ENCODE measurements around the gene PAXX. TPM values are rescaled to one million over a fixed set of nuclear protein-coding genes. Genes with fewer than 3 reads are reported as not detected.

PAXX gene
- total RNA-seq, 1 donor from 2014 or later: 26.9 TPM

- intact Hi-C loops (cut with DNase I): loop anchor here (2.0 kb wide), 2 partner anchors 85 to 247 kb away; no protein-coding TSS in a partner anchor
- ATAC-seq: no peak
- no peak for DNase-seq (ENCODE audit: missing footprints)
Observed at GRCh38 chr9:137034039-137034708, 42.0 kb downstream of the PAXX start.

GRCh38 chr9:137034709-137035506 is 42.7 kb downstream of the PAXX start:
- intact Hi-C loops (cut with DNase I): loop anchor here (2.0 kb wide), 2 partner anchors 86 to 248 kb away; no protein-coding TSS in a partner anchor
- ATAC-seq: peak; percentile 70
- DNase-seq (ENCODE audit: missing footprints): peak; percentile 93

- intact Hi-C loops (cut with DNase I): loop anchor here (2.0 kb wide), 2 partner anchors 87 to 249 kb away; no protein-coding TSS in a partner anchor
- ATAC-seq: no peak
- no peak for DNase-seq (ENCODE audit: missing footprints)
Observed at GRCh38 chr9:137035507-137035834, 43.2 kb downstream of the PAXX start.

- intact Hi-C loops (cut with DNase I): loop anchor here (2.0 kb wide), 2 partner anchors 87 to 249 kb away; no protein-coding TSS in a partner anchor
- ATAC-seq: no peak
- no peak for DNase-seq (ENCODE audit: missing footprints)
Observed at GRCh38 chr9:137035937-137036336, 43.7 kb downstream of the PAXX start.

GRCh38 chr9:137037035-137037434 is 44.8 kb downstream of the PAXX start:
- intact Hi-C loops (cut with DNase I): no loop called here
- DNase-seq (ENCODE audit: missing footprints) (no peak), ATAC-seq (no peak)

- DNase-seq (ENCODE audit: missing footprints): no peak
- ATAC-seq: no peak
- intact Hi-C loops (cut with DNase I): no loop called here
Observed at GRCh38 chr9:137037483-137037882, 45.3 kb downstream of the PAXX start.

- intact Hi-C loops (cut with DNase I): no loop called here
- ATAC-seq (no peak), DNase-seq (ENCODE audit: missing footprints) (no peak)
Observed at GRCh38 chr9:137038916-137039315, 46.7 kb downstream of the PAXX start.

- ATAC-seq: no peak
- DNase-seq (ENCODE audit: missing footprints): no peak
- intact Hi-C loops (cut with DNase I): no loop called here
Observed at GRCh38 chr9:137039611-137040366, 47.6 kb downstream of the PAXX start.

- ATAC-seq (no peak), DNase-seq (ENCODE audit: missing footprints) (no peak)
- intact Hi-C loops (cut with DNase I): no loop called here
Observed at GRCh38 chr9:137040568-137040967, 48.3 kb downstream of the PAXX start.

- no peak for ATAC-seq
- intact Hi-C loops (cut with DNase I): no loop called here
- no peak for DNase-seq (ENCODE audit: missing footprints)
Observed at GRCh38 chr9:137041124-137041523, 48.9 kb downstream of the PAXX start.

- intact Hi-C loops (cut with DNase I): no loop called here
- no peak for ATAC-seq
Observed at GRCh38 chr9:137042751-137043727, 50.8 kb downstream of the PAXX start.

More at GRCh38 chr9:137042751-137043727, 50.8 kb downstream of the PAXX start:
- DNase-seq (ENCODE audit: missing footprints): no peak

Other genes starting within 250 kb of the PAXX start
- gene LCN10, start 249.5 kb upstream of the PAXX start, total RNA-seq: 11.3 TPM
- gene LCN6, start 243.9 kb upstream of the PAXX start, total RNA-seq: 22.2 TPM
- not detected for gene LCN8, start 234.2 kb upstream of the PAXX start, total RNA-seq
- 0.46 TPM for gene LCN15, start 227.9 kb upstream of the PAXX start, total RNA-seq
- gene TMEM141, start 201.1 kb upstream of the PAXX start, total RNA-seq: 75.9 TPM
- 1.6 TPM for gene CCDC183, start 196.1 kb upstream of the PAXX start, total RNA-seq
- gene RABL6, start 184.5 kb upstream of the PAXX start, total RNA-seq: 69.5 TPM
- 8.6 TPM for gene AJM1, start 149.9 kb upstream of the PAXX start, total RNA-seq
- 358 TPM for gene PHPT1, start 143.0 kb upstream of the PAXX start, total RNA-seq
- 12.8 TPM for gene MAMDC4, start 140.1 kb upstream of the PAXX start, total RNA-seq
- 358 TPM for gene EDF1, start 126.1 kb upstream of the PAXX start, total RNA-seq
- 12.6 TPM for gene TRAF2, start 105.9 kb upstream of the PAXX start, total RNA-seq
- 143 TPM for gene FBXW5, start 47.7 kb upstream of the PAXX start, total RNA-seq
- 1.3 TPM for gene C8G, start 47.2 kb upstream of the PAXX start, total RNA-seq
- 2.9 TPM for gene LCN12, start 40.1 kb upstream of the PAXX start, total RNA-seq
- gene PTGDS, start 14.9 kb upstream of the PAXX start, total RNA-seq: 6,282 TPM
- gene LCNL1, start 9.4 kb upstream of the PAXX start, total RNA-seq: 8.6 TPM
- gene CLIC3, start 4.1 kb downstream of the PAXX start, total RNA-seq: 1.1 TPM
- gene ABCA2, start 35.8 kb downstream of the PAXX start, total RNA-seq: 28.2 TPM
- gene FUT7, start 39.7 kb downstream of the PAXX start, total RNA-seq: 0.11 TPM
- 69.0 TPM for gene NPDC1, start 53.8 kb downstream of the PAXX start, total RNA-seq
- 2.7 TPM for gene ENTPD2, start 61.6 kb downstream of the PAXX start, total RNA-seq
- 0.22 TPM for gene SAPCD2, start 78.1 kb downstream of the PAXX start, total RNA-seq
- gene UAP1L1, start 85.1 kb downstream of the PAXX start, total RNA-seq: 13.6 TPM
- 20.4 TPM for gene MAN1B1, start 94.6 kb downstream of the PAXX start, total RNA-seq
- gene DPP7, start 122.3 kb downstream of the PAXX start, total RNA-seq: 143 TPM
- not detected for gene GRIN1, start 146.7 kb downstream of the PAXX start, total RNA-seq
- gene LRRC26, start 177.6 kb downstream of the PAXX start, total RNA-seq: not detected
- gene TMEM210, start 179.6 kb downstream of the PAXX start, total RNA-seq: not detected
- gene ANAPC2, start 196.1 kb downstream of the PAXX start, total RNA-seq: 35.0 TPM
- 70.7 TPM for gene SSNA1, start 196.3 kb downstream of the PAXX start, total RNA-seq
- gene TPRN, start 208.3 kb downstream of the PAXX start, total RNA-seq: 27.9 TPM
- 44.6 TPM for gene TMEM203, start 213.2 kb downstream of the PAXX start, total RNA-seq
- 5.9 TPM for gene NDOR1, start 213.3 kb downstream of the PAXX start, total RNA-seq
- gene RNF208, start 229.8 kb downstream of the PAXX start, total RNA-seq: 26.0 TPM
- gene CYSRT1, start 232.8 kb downstream of the PAXX start, total RNA-seq: not detected
- gene RNF224, start 235.1 kb downstream of the PAXX start, total RNA-seq: not detected
- gene SLC34A3, start 238.5 kb downstream of the PAXX start, total RNA-seq: not detected
- gene TUBB4B, start 248.9 kb downstream of the PAXX start, total RNA-seq: 620 TPM

Data from Right ventricle myocardium inferior (tissue), 1 donor.